Measurements from ENCODE around the gene C10orf90.

The C10orf90 gene

GRCh38 chr10:126461289-126461940 lies 209.1 kb downstream of the C10orf90 start:
- DNase-seq (ENCODE audit: low read depth in 3 of 3): no peak

GRCh38 chr10:126459878-126460481 lies 210.5 kb downstream of the C10orf90 start:
- DNase-seq (ENCODE audit: low read depth in 3 of 3): no peak

GRCh38 chr10:126459032-126459831 lies 211.3 kb downstream of the C10orf90 start:
- DNase-seq (ENCODE audit: low read depth in 3 of 3): no peak

- no peak for DNase-seq (ENCODE audit: low read depth in 3 of 3)
These were observed 212.0 kb downstream of the C10orf90 start for GRCh38 chr10:126458466-126458865.

GRCh38 chr10:126456632-126457031 lies 213.9 kb downstream of the C10orf90 start:
- no peak for DNase-seq (ENCODE audit: low read depth in 3 of 3)

GRCh38 chr10:126455766-126456405 lies 214.6 kb downstream of the C10orf90 start:
- DNase-seq (ENCODE audit: low read depth in 3 of 3): no peak

GRCh38 chr10:126455036-126455765 lies 215.3 kb downstream of the C10orf90 start:
- no peak for DNase-seq (ENCODE audit: low read depth in 3 of 3)

- no peak for DNase-seq (ENCODE audit: low read depth in 3 of 3)
These were observed 216.3 kb downstream of the C10orf90 start for GRCh38 chr10:126454045-126454751.

- DNase-seq (ENCODE audit: low read depth in 3 of 3): no peak
These were observed 218.2 kb downstream of the C10orf90 start for GRCh38 chr10:126452245-126452644.

GRCh38 chr10:126448091-126448490 lies 222.4 kb downstream of the C10orf90 start:
- no peak for DNase-seq (ENCODE audit: low read depth in 3 of 3)

GRCh38 chr10:126439942-126440341 lies 230.6 kb downstream of the C10orf90 start:
- no peak for DNase-seq (ENCODE audit: low read depth in 3 of 3)

- no peak for DNase-seq (ENCODE audit: low read depth in 3 of 3)
These were observed 232.1 kb downstream of the C10orf90 start for GRCh38 chr10:126438407-126438783.

GRCh38 chr10:126437635-126438406 lies 232.7 kb downstream of the C10orf90 start:
- DNase-seq (ENCODE audit: low read depth in 3 of 3): no peak

- DNase-seq (ENCODE audit: low read depth in 3 of 3): no peak
These were observed 236.3 kb downstream of the C10orf90 start for GRCh38 chr10:126434235-126434634.

- DNase-seq (ENCODE audit: low read depth in 3 of 3): no peak
These were observed 237.1 kb downstream of the C10orf90 start for GRCh38 chr10:126433351-126433750.

- no peak for DNase-seq (ENCODE audit: low read depth in 3 of 3)
These were observed 238.0 kb downstream of the C10orf90 start for GRCh38 chr10:126432507-126432906.

GRCh38 chr10:126431816-126432215 lies 238.7 kb downstream of the C10orf90 start:
- DNase-seq (ENCODE audit: low read depth in 3 of 3): no peak

- no peak for DNase-seq (ENCODE audit: low read depth in 3 of 3)
These were observed 240.0 kb downstream of the C10orf90 start for GRCh38 chr10:126430512-126430911.

GRCh38 chr10:126429275-126429674 lies 241.2 kb downstream of the C10orf90 start:
- no peak for DNase-seq (ENCODE audit: low read depth in 3 of 3)

- DNase-seq (ENCODE audit: low read depth in 3 of 3): no peak
These were observed 244.9 kb downstream of the C10orf90 start for GRCh38 chr10:126425489-126426065.
